Measurements from ENCODE around the gene NUBP2. TPM values are rescaled to one million over a fixed set of nuclear protein-coding genes. Genes with fewer than 3 reads are reported as not detected.

Gene NUBP2
- total and polyA plus RNA-seq, 10 of the 15 experiments (the other 5 are each of a cell fraction or from before 2014, with no cell fraction given) = 1.9 to 129 (median 51.7) TPM

DNA sequence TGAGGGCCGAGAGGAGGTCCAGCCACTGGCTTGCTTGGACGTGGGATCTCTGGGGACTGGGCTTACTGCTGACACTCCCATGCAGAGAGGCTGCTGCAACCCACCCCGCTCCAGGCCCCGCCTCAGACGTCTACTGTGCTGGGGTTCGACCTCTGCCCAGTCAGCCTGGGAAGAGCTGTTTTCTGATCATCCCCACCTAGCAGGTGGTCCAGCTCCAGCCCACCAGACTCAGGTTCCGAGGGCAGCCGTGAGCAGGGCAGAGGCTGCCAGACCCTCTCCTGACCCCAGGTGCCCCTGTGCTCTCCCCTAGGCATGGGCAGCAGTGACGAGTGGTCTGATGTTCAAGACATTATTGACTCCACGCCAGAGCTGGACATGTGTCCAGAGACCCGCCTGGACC lies 34.8 kb upstream of the NUBP2 start:
- whole genome bisulfite sequencing (ENCODE audit: insufficient coverage, insufficient replicate concordance, low lambda C conversion rate, missing lambda C conversion rate) = 95% methylated on average over 11 of the region's 11 CpGs
- H3K27ac ChIP-seq (ENCODE audit: control insufficient read depth, insufficient read depth) = no peak overlapping the region
- ChIA-PET SMC1A (ENCODE audit: uncharacterized antibody, unreplicated experiment) (no interaction called here), POLR2A (no interaction called here), CTCF (no interaction called here), RAD21 (ENCODE audit: unreplicated experiment) (no interaction called here)
- no peak overlapping the region for H3K4me2 ChIP-seq (ENCODE audit: control insufficient read depth, insufficient read depth)
- ATAC-seq (no peak), DNase-seq (ENCODE audit: low read depth, low spot score) (no peak), FAIRE-seq (no peak)
- no peaks in the 10 kb centered on the region for H3K4me1 ChIP-seq (ENCODE audit: control insufficient read depth, insufficient read depth, low read length)
- H3K36me3 ChIP-seq (ENCODE audit: control insufficient read depth in 2 of 2, insufficient read depth in 2 of 2, low read length in 1 of 2) = peaks cover 10 to 18% of the 10 kb centered on the region in 2 experiments
- in situ Hi-C loops (cut with MboI) (no loop called here), intact Hi-C loops (cut with micrococcal nuclease; ENCODE audit: unreplicated experiment) (no loop called here)
- no peak overlapping the region for H2AFZ ChIP-seq (ENCODE audit: control insufficient read depth, low read depth, low read length)
- no peaks in the 10 kb centered on the region for H4K20me1 ChIP-seq (ENCODE audit: control insufficient read depth, insufficient read depth)
- no peak overlapping the region for H3K9ac ChIP-seq (ENCODE audit: control insufficient read depth, insufficient read depth, low read length)
- no peaks in the 10 kb centered on the region for H3K27me3 ChIP-seq (replicated peaks in 1 of 2; ENCODE audit: control insufficient read depth in 2 of 2, insufficient read depth in 2 of 2, low read length in 1 of 2)
- BruUV-seq (replicated peaks) = no TSS peak
- no peak overlapping the region for H3K4me3 ChIP-seq
- H3K9me3 ChIP-seq (replicated peaks; ENCODE audit: control insufficient read depth, insufficient read depth, low read length) = no peaks in the 10 kb centered on the region
- H3K79me2 ChIP-seq (ENCODE audit: control insufficient read depth, insufficient read depth, low read length) = no peaks in the 10 kb centered on the region
- TF ChIP-seq FOXM1 (IDR thresholded peaks at IDR 0.05; ENCODE audit: low read depth, low read length) (no peak), SMAD5 (IDR thresholded peaks at IDR 0.05; ENCODE audit: low read depth) (no peak), SIN3A (IDR thresholded peaks at IDR 0.05; ENCODE audit: low read depth, low read length) (no peak), POLR2AphosphoS5 (IDR thresholded peaks at IDR 0.05; ENCODE audit: low read length) (no peak), MTA2 (IDR thresholded peaks at IDR 0.05; ENCODE audit: low read depth) (no peak), SRF (IDR thresholded peaks at IDR 0.05; ENCODE audit: low read depth in 2 of 2, low read length in 2 of 2) (no peak), POLR2A (IDR thresholded peaks at IDR 0.05; ENCODE audit: low read depth, low read length) (no peak), RFX5 (IDR thresholded peaks at IDR 0.05; ENCODE audit: low read depth, low read length) (no peak), HCFC1 (IDR thresholded peaks at IDR 0.05; ENCODE audit: low read length) (no peak), SP1 (IDR thresholded peaks at IDR 0.05; ENCODE audit: low read depth, low read length) (no peak), DPF2 (IDR thresholded peaks at IDR 0.05) (no peak), MEF2A (IDR thresholded peaks at IDR 0.05; ENCODE audit: insufficient read depth, low read depth, low read length) (no peak), CBX3 (IDR thresholded peaks at IDR 0.05; ENCODE audit: borderline replicate concordance, low read depth) (no peak), ZNF24 (IDR thresholded peaks at IDR 0.05) (no peak), FOXK2 (IDR thresholded peaks at IDR 0.05) (no peak)
- TF ChIP-seq, protein P1, sequence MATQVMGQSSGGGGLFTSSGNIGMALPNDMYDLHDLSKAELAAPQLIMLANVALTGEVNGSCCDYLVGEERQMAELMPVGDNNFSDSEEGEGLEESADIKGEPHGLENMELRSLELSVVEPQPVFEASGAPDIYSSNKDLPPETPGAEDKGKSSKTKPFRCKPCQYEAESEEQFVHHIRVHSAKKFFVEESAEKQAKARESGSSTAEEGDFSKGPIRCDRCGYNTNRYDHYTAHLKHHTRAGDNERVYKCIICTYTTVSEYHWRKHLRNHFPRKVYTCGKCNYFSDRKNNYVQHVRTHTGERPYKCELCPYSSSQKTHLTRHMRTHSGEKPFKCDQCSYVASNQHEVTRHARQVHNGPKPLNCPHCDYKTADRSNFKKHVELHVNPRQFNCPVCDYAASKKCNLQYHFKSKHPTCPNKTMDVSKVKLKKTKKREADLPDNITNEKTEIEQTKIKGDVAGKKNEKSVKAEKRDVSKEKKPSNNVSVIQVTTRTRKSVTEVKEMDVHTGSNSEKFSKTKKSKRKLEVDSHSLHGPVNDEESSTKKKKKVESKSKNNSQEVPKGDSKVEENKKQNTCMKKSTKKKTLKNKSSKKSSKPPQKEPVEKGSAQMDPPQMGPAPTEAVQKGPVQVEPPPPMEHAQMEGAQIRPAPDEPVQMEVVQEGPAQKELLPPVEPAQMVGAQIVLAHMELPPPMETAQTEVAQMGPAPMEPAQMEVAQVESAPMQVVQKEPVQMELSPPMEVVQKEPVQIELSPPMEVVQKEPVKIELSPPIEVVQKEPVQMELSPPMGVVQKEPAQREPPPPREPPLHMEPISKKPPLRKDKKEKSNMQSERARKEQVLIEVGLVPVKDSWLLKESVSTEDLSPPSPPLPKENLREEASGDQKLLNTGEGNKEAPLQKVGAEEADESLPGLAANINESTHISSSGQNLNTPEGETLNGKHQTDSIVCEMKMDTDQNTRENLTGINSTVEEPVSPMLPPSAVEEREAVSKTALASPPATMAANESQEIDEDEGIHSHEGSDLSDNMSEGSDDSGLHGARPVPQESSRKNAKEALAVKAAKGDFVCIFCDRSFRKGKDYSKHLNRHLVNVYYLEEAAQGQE (IDR thresholded peaks at IDR 0.05; ENCODE audit: low read depth, low read length) = no peak
- TF ChIP-seq, protein P2, sequence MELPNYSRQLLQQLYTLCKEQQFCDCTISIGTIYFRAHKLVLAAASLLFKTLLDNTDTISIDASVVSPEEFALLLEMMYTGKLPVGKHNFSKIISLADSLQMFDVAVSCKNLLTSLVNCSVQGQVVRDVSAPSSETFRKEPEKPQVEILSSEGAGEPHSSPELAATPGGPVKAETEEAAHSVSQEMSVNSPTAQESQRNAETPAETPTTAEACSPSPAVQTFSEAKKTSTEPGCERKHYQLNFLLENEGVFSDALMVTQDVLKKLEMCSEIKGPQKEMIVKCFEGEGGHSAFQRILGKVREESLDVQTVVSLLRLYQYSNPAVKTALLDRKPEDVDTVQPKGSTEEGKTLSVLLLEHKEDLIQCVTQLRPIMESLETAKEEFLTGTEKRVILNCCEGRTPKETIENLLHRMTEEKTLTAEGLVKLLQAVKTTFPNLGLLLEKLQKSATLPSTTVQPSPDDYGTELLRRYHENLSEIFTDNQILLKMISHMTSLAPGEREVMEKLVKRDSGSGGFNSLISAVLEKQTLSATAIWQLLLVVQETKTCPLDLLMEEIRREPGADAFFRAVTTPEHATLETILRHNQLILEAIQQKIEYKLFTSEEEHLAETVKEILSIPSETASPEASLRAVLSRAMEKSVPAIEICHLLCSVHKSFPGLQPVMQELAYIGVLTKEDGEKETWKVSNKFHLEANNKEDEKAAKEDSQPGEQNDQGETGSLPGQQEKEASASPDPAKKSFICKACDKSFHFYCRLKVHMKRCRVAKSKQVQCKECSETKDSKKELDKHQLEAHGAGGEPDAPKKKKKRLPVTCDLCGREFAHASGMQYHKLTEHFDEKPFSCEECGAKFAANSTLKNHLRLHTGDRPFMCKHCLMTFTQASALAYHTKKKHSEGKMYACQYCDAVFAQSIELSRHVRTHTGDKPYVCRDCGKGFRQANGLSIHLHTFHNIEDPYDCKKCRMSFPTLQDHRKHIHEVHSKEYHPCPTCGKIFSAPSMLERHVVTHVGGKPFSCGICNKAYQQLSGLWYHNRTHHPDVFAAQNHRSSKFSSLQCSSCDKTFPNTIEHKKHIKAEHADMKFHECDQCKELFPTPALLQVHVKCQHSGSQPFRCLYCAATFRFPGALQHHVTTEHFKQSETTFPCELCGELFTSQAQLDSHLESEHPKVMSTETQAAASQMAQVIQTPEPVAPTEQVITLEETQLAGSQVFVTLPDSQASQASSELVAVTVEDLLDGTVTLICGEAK (IDR thresholded peaks at IDR 0.05; ENCODE audit: borderline replicate concordance) = no peak
- TF ChIP-seq, protein P3, sequence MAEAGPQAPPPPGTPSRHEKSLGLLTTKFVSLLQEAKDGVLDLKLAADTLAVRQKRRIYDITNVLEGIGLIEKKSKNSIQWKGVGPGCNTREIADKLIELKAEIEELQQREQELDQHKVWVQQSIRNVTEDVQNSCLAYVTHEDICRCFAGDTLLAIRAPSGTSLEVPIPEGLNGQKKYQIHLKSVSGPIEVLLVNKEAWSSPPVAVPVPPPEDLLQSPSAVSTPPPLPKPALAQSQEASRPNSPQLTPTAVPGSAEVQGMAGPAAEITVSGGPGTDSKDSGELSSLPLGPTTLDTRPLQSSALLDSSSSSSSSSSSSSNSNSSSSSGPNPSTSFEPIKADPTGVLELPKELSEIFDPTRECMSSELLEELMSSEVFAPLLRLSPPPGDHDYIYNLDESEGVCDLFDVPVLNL (IDR thresholded peaks at IDR 0.05; ENCODE audit: low read depth, low read length) = no peak
